Fibroblast of the aortic adventitia (primary cell): ENCODE data around the gene CELF5. TPM values are rescaled to one million over a fixed set of nuclear protein-coding genes. Genes with fewer than 3 reads are reported as not detected.
A peak's percentile ranks its signal among the peaks of the same experiment; 100 is the strongest.

Source experiments
- DNase-seq: peaks from one replicate; pipeline ENCODE4 v3.0.0-alpha.2; 2010; ENCODE audit warnings: low read depth
- H3K4me3 ChIP-seq: 2 replicates; pipeline ENCODE4 v1.5.1; 2011; ENCODE audit warnings: low read depth, mild to moderate bottlenecking, control low read depth, low read length, moderate library complexity
- CTCF ChIP-seq: IDR thresholded peaks from 2 replicates; pipeline ENCODE4 v1.5.1; 2011; ENCODE audit warnings: mild to moderate bottlenecking, low read length, control low read depth, inconsistent platforms; ENCODE audit not compliant: insufficient read depth
- total RNA-seq: library from RNA; depleted of rRNA; stranded (reverse); fragments of >200 nt; gene quantifications from 2 replicates; pipeline ENCODE4 v1.2.3, GENCODE V29; 2012; ENCODE audit warnings: low replicate concordance

The CELF5 gene
- total RNA-seq, 1 donor: not detected

- DNase-seq: no peak
- H3K4me3 ChIP-seq: no peak overlapping the region
- no peak for TF ChIP-seq CTCF
Measured at GRCh38 chr19:3204646-3205275, 19.7 kb upstream of the CELF5 start.

- DNase-seq: no peak
- TF ChIP-seq CTCF: no peak
- H3K4me3 ChIP-seq: no peak overlapping the region
Measured at GRCh38 chr19:3206216-3206953, 18.1 kb upstream of the CELF5 start.

- no peak overlapping the region for H3K4me3 ChIP-seq
- no peak for TF ChIP-seq CTCF
- DNase-seq: no peak
Measured at GRCh38 chr19:3207461-3208242, 16.8 kb upstream of the CELF5 start.

- H3K4me3 ChIP-seq: no peak overlapping the region
- no peak for TF ChIP-seq CTCF
- no peak for DNase-seq
Measured at GRCh38 chr19:3208317-3209207, 15.9 kb upstream of the CELF5 start.

- no peak overlapping the region for H3K4me3 ChIP-seq
- peak; percentile 9 for DNase-seq
- TF ChIP-seq CTCF: peak; percentile 73
Measured at GRCh38 chr19:3210347-3211017, 14.0 kb upstream of the CELF5 start.

- no peak for TF ChIP-seq CTCF
- DNase-seq: no peak
- H3K4me3 ChIP-seq: no peak overlapping the region
Measured at GRCh38 chr19:3211191-3211590, 13.3 kb upstream of the CELF5 start.
